K562 (cell line): Measurements from ENCODE around the gene ZCCHC14.

Experiments
- ESRRA ChIP-seq: fragments of 450-650 bp; IDR thresholded peaks from 2 replicates; pipeline ENCODE4 v1.6.1; 2014; ENCODE audit warnings: low read depth, mild to moderate bottlenecking, moderate library complexity, borderline replicate concordance
- GABPA ChIP-seq: fragments of 200-800 bp; sonication (Bioruptor generic); conservative IDR thresholded peaks from 2 replicates; pipeline ENCODE4 v1.6.1; 2016; ENCODE audit warnings: low read depth, missing genetic modification characterization, missing compliant biosample characterization
- SREBF1 ChIP-seq: fragments of 150-350 bp; IDR thresholded peaks from 2 replicates; pipeline ENCODE4 v1.6.1; 2014; ENCODE audit warnings: antibody characterized with exemption, low read depth, low read length, borderline replicate concordance
- ZC3H4 ChIP-seq: sonication (generic); formaldehyde crosslinking; IDR thresholded peaks from 2 replicates; pipeline ENCODE4 v1.9.0; 2021; ENCODE audit warnings: missing genetic modification reagents, borderline replicate concordance
- ZKSCAN8 ChIP-seq: fragments of 200-800 bp; sonication (Bioruptor generic); IDR thresholded peaks from 2 replicates; pipeline ENCODE4 v1.6.1; 2016; ENCODE audit warnings: missing genetic modification characterization, missing compliant biosample characterization
- TF ChIP-seq, protein P1 (sequence below), 3 experiments: IDR thresholded peaks in 2 of 3; conservative IDR thresholded peaks in 1 of 3; 2 replicates each; pipeline ENCODE4 v1.5.1; 2011 to 2012; ENCODE audit warnings: low read length in 3 of 3, mild to moderate bottlenecking in 3 of 3, control low read depth in 2 of 3, improper control_type of control experiment in 1 of 3, inconsistent platforms in 1 of 3, low read depth in 1 of 3, mixed read lengths in 1 of 3, moderate library complexity in 1 of 3; ENCODE audit not compliant: insufficient read depth in 2 of 3

- TF ChIP-seq ZC3H4 (CRISPR knock-in tag) (no peak), ESRRA (no peak), GABPA (tag) (no peak), SREBF1 (no peak), ZKSCAN8 (CRISPR knock-in tag) (no peak)
- TF ChIP-seq, protein P1, sequence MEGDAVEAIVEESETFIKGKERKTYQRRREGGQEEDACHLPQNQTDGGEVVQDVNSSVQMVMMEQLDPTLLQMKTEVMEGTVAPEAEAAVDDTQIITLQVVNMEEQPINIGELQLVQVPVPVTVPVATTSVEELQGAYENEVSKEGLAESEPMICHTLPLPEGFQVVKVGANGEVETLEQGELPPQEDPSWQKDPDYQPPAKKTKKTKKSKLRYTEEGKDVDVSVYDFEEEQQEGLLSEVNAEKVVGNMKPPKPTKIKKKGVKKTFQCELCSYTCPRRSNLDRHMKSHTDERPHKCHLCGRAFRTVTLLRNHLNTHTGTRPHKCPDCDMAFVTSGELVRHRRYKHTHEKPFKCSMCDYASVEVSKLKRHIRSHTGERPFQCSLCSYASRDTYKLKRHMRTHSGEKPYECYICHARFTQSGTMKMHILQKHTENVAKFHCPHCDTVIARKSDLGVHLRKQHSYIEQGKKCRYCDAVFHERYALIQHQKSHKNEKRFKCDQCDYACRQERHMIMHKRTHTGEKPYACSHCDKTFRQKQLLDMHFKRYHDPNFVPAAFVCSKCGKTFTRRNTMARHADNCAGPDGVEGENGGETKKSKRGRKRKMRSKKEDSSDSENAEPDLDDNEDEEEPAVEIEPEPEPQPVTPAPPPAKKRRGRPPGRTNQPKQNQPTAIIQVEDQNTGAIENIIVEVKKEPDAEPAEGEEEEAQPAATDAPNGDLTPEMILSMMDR (IDR thresholded peaks at IDR 0.05 in 2 of 3, conservative IDR thresholded peaks at IDR 0.05 in 1 of 3; ENCODE audit: insufficient read depth in 2 of 3, low read depth in 1 of 3, low read length in 3 of 3), result no peak
Observed at GRCh38 chr16:87418216-87418615, 74.6 kb downstream of the ZCCHC14 start.
